ENCODE data around the gene SC5D. TPM values are rescaled to one million over a fixed set of nuclear protein-coding genes. Genes with fewer than 3 reads are reported as not detected.
A peak's percentile ranks its signal among the peaks of the same experiment; 100 is the strongest.

The SC5D gene
- total RNA-seq, 1 experiment from 2014 or later, result 126 TPM

- POLR2A ChIA-PET, result no interaction called here
- intact Hi-C loops (cut with micrococcal nuclease; ENCODE audit: unreplicated experiment), result loop anchor here (1.0 kb wide), 1 partner anchor 8 kb away; no protein-coding TSS in a partner anchor
These were observed 18.8 kb downstream of the SC5D start for GRCh38 chr11:121311373-121311772.

GRCh38 chr11:121312483-121312882, 19.9 kb downstream of the SC5D start:
- Histone ChIP-seq H3K4me1 (peaks cover 10% of the 10 kb centered on the region), H3K36me3 (ENCODE audit: control insufficient read depth, insufficient read depth, low read length) (no peaks in the 10 kb centered on the region), H3K27me3 (replicated peaks; ENCODE audit: control insufficient read depth, insufficient read depth, low read length) (no peaks in the 10 kb centered on the region), H3K4me3 (ENCODE audit: low read depth, low read length) (no peak overlapping the region), H3K9me3 (no peaks in the 10 kb centered on the region)
- peaks cover 14% of the 10 kb centered on the region for H3K36me3 Mint-ChIP-seq (ENCODE audit: insufficient read depth, unreplicated experiment)
- H3K9me3 Mint-ChIP-seq (ENCODE audit: unreplicated experiment), result peaks cover 9% of the 10 kb centered on the region
- no peak overlapping the region for H3K27ac Mint-ChIP-seq (ENCODE audit: unreplicated experiment)
- BruUV-seq (replicated peaks), result no TSS peak
- ChIA-PET CTCF (interaction anchor here (0.6 kb wide), 1 partner anchor 278 kb away, joined by 3 read pairs; no protein-coding TSS in a partner anchor), POLR2A (no interaction called here)
- no peak for DNase-seq
- H3K4me3 Mint-ChIP-seq (ENCODE audit: unreplicated experiment), result no peak overlapping the region
- H3K4me1 Mint-ChIP-seq (ENCODE audit: low read depth, unreplicated experiment), result no peaks in the 10 kb centered on the region
- no peak for TF ChIP-seq CTCF (IDR thresholded peaks at IDR 0.05; ENCODE audit: insufficient read depth in 1 of 2, low read depth in 1 of 2, low read length in 1 of 2, severe bottlenecking in 1 of 2, unreplicated experiment in 1 of 2)
- intact Hi-C loops (cut with micrococcal nuclease; ENCODE audit: unreplicated experiment), result no loop called here
- H3K27me3 Mint-ChIP-seq (ENCODE audit: insufficient read depth, unreplicated experiment), result no peaks in the 10 kb centered on the region

More at GRCh38 chr11:121311373-121311772, 18.8 kb downstream of the SC5D start:
- peaks cover 22% of the 10 kb centered on the region for H3K36me3 Mint-ChIP-seq (ENCODE audit: insufficient read depth, unreplicated experiment)
- H3K9me3 Mint-ChIP-seq (ENCODE audit: unreplicated experiment), result peaks cover 9% of the 10 kb centered on the region
- CTCF ChIA-PET, result no interaction called here
- peaks cover 10% of the 10 kb centered on the region for H3K4me1 ChIP-seq
- no peaks in the 10 kb centered on the region for H3K36me3 ChIP-seq (ENCODE audit: control insufficient read depth, insufficient read depth, low read length)
- H3K9me3 ChIP-seq, result no peaks in the 10 kb centered on the region
- no peak overlapping the region for H3K4me3 ChIP-seq (ENCODE audit: low read depth, low read length)
- H3K4me3 Mint-ChIP-seq (ENCODE audit: unreplicated experiment), result no peak overlapping the region
- no peaks in the 10 kb centered on the region for H3K27me3 Mint-ChIP-seq (ENCODE audit: insufficient read depth, unreplicated experiment)
- TF ChIP-seq CTCF (IDR thresholded peaks at IDR 0.05; ENCODE audit: insufficient read depth in 1 of 2, low read depth in 1 of 2, low read length in 1 of 2, severe bottlenecking in 1 of 2, unreplicated experiment in 1 of 2), result no peak
- no peaks in the 10 kb centered on the region for H3K4me1 Mint-ChIP-seq (ENCODE audit: low read depth, unreplicated experiment)
- no peak for DNase-seq
- H3K27ac Mint-ChIP-seq (ENCODE audit: unreplicated experiment), result no peak overlapping the region
- H3K27me3 ChIP-seq (replicated peaks; ENCODE audit: control insufficient read depth, insufficient read depth, low read length), result no peaks in the 10 kb centered on the region
- no TSS peak for BruUV-seq (replicated peaks)

GRCh38 chr11:121318848-121319834, 26.6 kb downstream of the SC5D start:
- peaks cover 18% of the 10 kb centered on the region for H3K4me1 Mint-ChIP-seq (ENCODE audit: low read depth, unreplicated experiment)
- H3K36me3 ChIP-seq (ENCODE audit: control insufficient read depth, insufficient read depth, low read length), result no peaks in the 10 kb centered on the region
- H3K27me3 ChIP-seq (replicated peaks; ENCODE audit: control insufficient read depth, insufficient read depth, low read length), result no peaks in the 10 kb centered on the region
- intact Hi-C loops (cut with micrococcal nuclease; ENCODE audit: unreplicated experiment), result loop anchor here (1.0 to 2.0 kb wide), 2 partner anchors 70 to 272 kb away; no protein-coding TSS in a partner anchor
- no peaks in the 10 kb centered on the region for H3K9me3 Mint-ChIP-seq (ENCODE audit: unreplicated experiment)
- no peak overlapping the region for H3K27ac Mint-ChIP-seq (ENCODE audit: unreplicated experiment)
- peak; percentile 88 to 95 for TF ChIP-seq CTCF (IDR thresholded peaks at IDR 0.05; ENCODE audit: insufficient read depth in 1 of 2, low read depth in 1 of 2, low read length in 1 of 2, severe bottlenecking in 1 of 2, unreplicated experiment in 1 of 2)
- no peaks in the 10 kb centered on the region for H3K36me3 Mint-ChIP-seq (ENCODE audit: insufficient read depth, unreplicated experiment)
- peak in 1 of 2 experiments; percentile 61 for DNase-seq
- H3K4me3 Mint-ChIP-seq (ENCODE audit: unreplicated experiment), result no peak overlapping the region
- no TSS peak for BruUV-seq (replicated peaks)
- H3K4me3 ChIP-seq (ENCODE audit: low read depth, low read length), result no peak overlapping the region
- ChIA-PET CTCF (interaction anchor here (0.5 to 1.5 kb wide), 3 partner anchors 27 to 272 kb away, joined by 3 to 8 read pairs (median 4); partner anchors contain the start of gene SC5D), POLR2A (no interaction called here)
- peaks cover 4% of the 10 kb centered on the region; the same call in 1 of the 2 replicates for H3K4me1 ChIP-seq
- no peaks in the 10 kb centered on the region for H3K9me3 ChIP-seq
- H3K27me3 Mint-ChIP-seq (ENCODE audit: insufficient read depth, unreplicated experiment), result peaks cover 12% of the 10 kb centered on the region
